Loucy (cell line): ENCODE data around the gene KSR2.

Experiments used
- CTCF ChIP-seq: fragments of 200-600 bp; sonication (generic); conservative IDR thresholded peaks from 2 replicates; pipeline ENCODE4 v1.5.1; 2014; ENCODE audit warnings: mild to moderate bottlenecking, antibody characterized with exemption, low read length
- EZH2phosphoT487 ChIP-seq: fragments of 200-600 bp; IDR thresholded peaks from 2 replicates; pipeline ENCODE4 v1.6.1; 2018; ENCODE audit warnings: antibody characterized with exemption, mild to moderate bottlenecking, moderate library complexity, borderline replicate concordance

GRCh38 chr12:117884161-117884560 lies 84.6 kb downstream of the KSR2 start:
- TF ChIP-seq CTCF (no peak), EZH2phosphoT487 (no peak)
